Psoas muscle (tissue), 8 donors: ENCODE data around the gene ZNHIT2. TPM values are rescaled to one million over a fixed set of nuclear protein-coding genes. Genes with fewer than 3 reads are reported as not detected.
A peak's percentile ranks its signal among the peaks of the same experiment; 100 is the strongest.

Experiments used
- ATAC-seq, 4 donors: fragments of 200-7000 bp; cut with Tn5 transposase; one replicate each; pipeline ENCODE4 v1.9.1; 2020; ENCODE audit warnings: moderate library complexity in 3 of 4, mild to moderate bottlenecking in 2 of 4
- DNase-seq, 2 donors: peaks; one replicate each; pipeline ENCODE4 v3.0.0-alpha.2; 2020
- H3K27ac ChIP-seq: fragments of 200-600 bp; one replicate; pipeline ENCODE4 v1.8.0; 2022
- H3K27me3 ChIP-seq, 3 donors: fragments of 200-600 bp in 1 of 3; one replicate each; pipeline versions ENCODE4 v1.6.1 to v1.8.0; 2013 to 2022; ENCODE audit warnings: low read length in 2 of 3, mild to moderate bottlenecking in 2 of 3, moderate library complexity in 1 of 3; ENCODE audit not compliant: insufficient read depth in 3 of 3
- H3K36me3 ChIP-seq, 2 donors: fragments of 200-600 bp in 1 of 2; one replicate each; pipeline versions ENCODE4 v1.6.1 to v1.8.0; 2013 to 2022; ENCODE audit warnings: low read depth in 1 of 2, mild to moderate bottlenecking in 1 of 2, moderate library complexity in 1 of 2; ENCODE audit not compliant: insufficient read depth in 1 of 2
- H3K4me1 ChIP-seq: fragments of 200-600 bp; one replicate; pipeline ENCODE4 v1.8.0; 2022
- H3K4me3 ChIP-seq: fragments of 200-600 bp; one replicate; pipeline ENCODE4 v1.8.0; 2022; ENCODE audit warnings: mild to moderate bottlenecking
- H3K9me3 ChIP-seq: fragments of 200-600 bp; one replicate; pipeline ENCODE4 v1.8.0; 2022
- CTCF ChIP-seq: fragments of 200-600 bp; IDR thresholded peaks from one replicate; pipeline ENCODE4 v1.8.0; 2022; ENCODE audit warnings: antibody characterized with exemption
- WGBS, 3 donors: extraction: QIAGEN DNeasy Blood & Tissue Kit; methylation state at CpG; one replicate each; pipeline versions ENCODE4 v1.1.6 to v1.1.7; 2013; 5-methylcytosine and 5-hydroxymethylcytosine counted together
- intact Hi-C, 2 donors: fragments of 100-400 bp; cut with DNase I; formaldehyde crosslinking; loops; one replicate each; pipeline versions ENCODE4 v1.11.0 to v1.14.2; 2022
- polyA plus RNA-seq, 3 donors: library from polyadenylated mRNA; stranded (reverse); fragments of 200-250 nt; gene quantifications; one replicate each; pipeline ENCODE4 v1.2.3, GENCODE V29; 2013
- total RNA-seq, 4 donors: library from RNA; stranded (reverse); fragmentation: NEBNext Ultra II Directional in 2 of 4; extraction: Animal tissue kit (Norgen Biotek cat#: 25700) in 2 of 4; gene quantifications; one replicate each; pipeline versions ENCODE4 v1.2.1 to v1.2.4, GENCODE V29; 2021 to 2023
- donor health status: healthy with polysubstance abuse.
- donor health status: DM: no; HTN: no; CAD: no; lungs with moderate emphysema.
- donor health status: Bipolar disorder and iron deficiency.
- donor health status: healthy.
- donor health status: DM: yes; HTN: yes; CAD: no.
- donor health status: DM: no; HTN: no; CAD: no.
- donor health status: DM: no; HTN: no; CAD: no.
- donor health status: DM: yes; HTN: yes; CAD: no.

Gene ZNHIT2
- total and polyA plus RNA-seq, 7 donors = 8.6 to 25.7 (median 16.1) TPM

GRCh38 chr11:65100674-65101350 is 16.7 kb downstream of the ZNHIT2 start:
- H3K4me3 ChIP-seq = no peak overlapping the region
- no peak for ATAC-seq
- H3K36me3 ChIP-seq = peaks cover 0 to 30% of the 10 kb centered on the region in 2 donors
- no peaks in the 10 kb centered on the region for H3K27me3 ChIP-seq
- H3K27ac ChIP-seq = no peak overlapping the region
- no peaks in the 10 kb centered on the region for H3K9me3 ChIP-seq
- intact Hi-C loops = no loop called here
- WGBS, 3 donors = 73 to 85% (median 77%) methylated on average over 6 of the region's 6 CpGs
- no peak for DNase-seq
- TF ChIP-seq CTCF = no peak
- H3K4me1 ChIP-seq = peaks cover 41% of the 10 kb centered on the region

GRCh38 chr11:65096926-65097325 is 20.6 kb downstream of the ZNHIT2 start:
- intact Hi-C loops = loop anchor here in 1 of 2 donors (1.0 kb wide), 1 partner anchor 13 kb away; the partner anchor contains the start of genes CDCA5 and ZFPL1
- DNase-seq (no peak), ATAC-seq (peak in 2 of 4 donors; percentile 1 to 2)
- H3K4me3 ChIP-seq = peak overlapping the region; percentile 93
- peaks cover 25% of the 10 kb centered on the region for H3K4me1 ChIP-seq
- peak overlapping the region; percentile 96 for H3K27ac ChIP-seq
- peaks cover 0 to 19% of the 10 kb centered on the region in 2 donors for H3K36me3 ChIP-seq
- H3K9me3 ChIP-seq = no peaks in the 10 kb centered on the region
- 32 to 39% (median 37%) methylated on average over 8 of the region's 8 CpGs for WGBS, 3 donors
- TF ChIP-seq CTCF = no peak
- no peaks in the 10 kb centered on the region for H3K27me3 ChIP-seq

- Histone ChIP-seq H3K9me3 (no peaks in the 10 kb centered on the region), H3K4me3 (peak within 1 kb of the TSS; percentile 93), H3K4me1 (peaks cover 25% of the 10 kb centered on the region), H3K27ac (peak within 1 kb of the TSS; percentile 96), H3K36me3 (peaks cover 0 to 19% of the 10 kb centered on the region in 2 donors), H3K27me3 (no peaks in the 10 kb centered on the region)
- TF ChIP-seq CTCF = no peak
- intact Hi-C loops = loop anchor here in 1 of 2 donors (1.0 kb wide), 1 partner anchor 12 kb away; the partner anchor contains the start of genes CDCA5 and ZFPL1
- ATAC-seq (peak; percentile 91 to 94 (median 93)), DNase-seq (peak; percentile 88 to 92)
- WGBS, 3 donors = 0 to 1% (median 0%) methylated on average over 46 to 52 of the region's 52 CpGs
These were observed 21.3 kb downstream of the ZNHIT2 start, which contains the start of gene VPS51 for GRCh38 chr11:65095974-65096806. TSS of gene VPS51 (plus strand) at chr11:65096214. CDS start at chr11:65096251, 37 bp downstream.

GRCh38 chr11:65095427-65095826 is 22.1 kb downstream of the ZNHIT2 start:
- no peak for TF ChIP-seq CTCF
- Histone ChIP-seq H3K27me3 (no peaks in the 10 kb centered on the region), H3K36me3 (peaks cover 0 to 19% of the 10 kb centered on the region in 2 donors), H3K4me1 (peaks cover 25% of the 10 kb centered on the region), H3K27ac (peak overlapping the region; percentile 96), H3K9me3 (no peaks in the 10 kb centered on the region), H3K4me3 (peak overlapping the region; percentile 93)
- 70 to 77% (median 77%) methylated on average over 22 of the region's 22 CpGs for WGBS, 3 donors
- intact Hi-C loops = no loop called here
- ATAC-seq (no peak), DNase-seq (no peak)
